GM18505 (cell line): ENCODE measurements around the gene SPAG17.

ENCODE experiments used
- ATAC-seq: cut with Tn5 transposase; IDR thresholded peaks from one replicate; pipeline ENCODE4 v1.9.1; 2021; ENCODE audit not compliant: unreplicated experiment
- POLR2A ChIP-seq: IDR thresholded peaks from 4 replicates; pipeline ENCODE4 v1.6.1; 2011; ENCODE audit warnings: borderline replicate concordance; ENCODE audit not compliant: insufficient read depth, insufficient read length; ENCODE audit errors: extremely low read depth

Gene SPAG17

DNA sequence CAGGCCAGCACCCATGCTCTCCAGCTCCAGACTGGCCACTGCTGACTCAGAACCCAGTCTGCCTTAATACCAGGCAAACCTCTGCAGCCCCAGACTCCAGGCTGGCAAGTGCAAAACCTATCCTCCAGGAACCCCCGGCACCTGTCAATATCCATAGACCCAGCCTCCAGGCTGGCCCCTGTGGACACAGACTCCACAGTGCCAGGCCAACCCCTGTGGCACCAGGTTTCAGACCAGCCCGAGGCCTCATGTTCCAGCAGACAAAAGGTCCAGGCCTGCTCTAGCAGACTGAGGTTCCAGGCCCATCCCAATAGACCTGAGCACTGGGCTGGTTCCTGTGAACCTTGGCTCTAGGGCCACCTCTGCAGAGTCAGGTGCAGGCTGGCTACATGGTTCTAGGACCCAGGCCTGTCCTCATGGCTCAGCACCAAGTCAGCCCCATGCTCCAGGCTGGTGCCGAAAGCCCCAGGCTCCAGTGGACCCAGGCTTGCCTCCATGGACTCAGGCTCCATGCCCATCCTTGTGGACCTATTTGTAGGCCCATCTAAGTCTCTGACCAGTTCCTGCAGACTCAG, 137.3 kb downstream of the SPAG17 start:
- no peak for ATAC-seq

DNA sequence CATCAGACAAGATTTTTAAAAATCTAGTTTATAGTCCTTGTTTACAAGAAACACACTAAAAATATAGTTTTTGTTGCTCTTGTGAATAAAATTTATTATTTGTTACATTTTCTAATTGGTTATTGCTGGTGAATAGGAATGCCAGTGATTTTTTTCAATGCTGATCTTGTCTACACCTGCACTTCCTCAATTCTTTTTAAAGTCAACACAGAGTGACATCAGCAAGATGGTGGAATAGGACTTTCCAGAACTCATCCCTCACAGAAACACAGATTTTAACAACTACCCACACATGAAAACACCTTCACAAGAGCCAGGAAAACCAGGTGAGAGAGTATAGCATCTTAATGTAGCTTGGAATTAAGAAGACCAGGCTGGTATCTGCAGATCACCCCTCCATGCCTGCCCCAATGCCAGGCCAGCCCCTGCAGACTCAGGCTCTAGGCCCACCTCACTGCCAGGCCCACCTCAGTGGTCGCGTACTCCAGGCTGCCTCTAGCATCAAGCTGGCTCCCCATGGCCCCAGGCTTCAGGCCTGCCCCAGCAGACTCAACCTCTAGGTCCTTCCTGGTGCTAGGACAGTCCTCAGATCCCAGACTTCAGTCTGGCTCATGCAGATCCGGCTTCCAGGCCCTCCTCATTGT, 137.9 kb downstream of the SPAG17 start:
- TF ChIP-seq POLR2A, result no peak
- no peak for ATAC-seq

More for the DNA sequence above, 137.3 kb downstream of the SPAG17 start:
- no peak for TF ChIP-seq POLR2A

GRCh38 chr1:118043624-118044023, 141.4 kb downstream of the SPAG17 start:
- ATAC-seq, result no peak
- no peak for TF ChIP-seq POLR2A

GRCh38 chr1:118042501-118042900, 142.5 kb downstream of the SPAG17 start:
- no peak for ATAC-seq
- TF ChIP-seq POLR2A, result no peak

GRCh38 chr1:118039170-118039569, 145.9 kb downstream of the SPAG17 start:
- TF ChIP-seq POLR2A, result no peak
- no peak for ATAC-seq

DNA sequence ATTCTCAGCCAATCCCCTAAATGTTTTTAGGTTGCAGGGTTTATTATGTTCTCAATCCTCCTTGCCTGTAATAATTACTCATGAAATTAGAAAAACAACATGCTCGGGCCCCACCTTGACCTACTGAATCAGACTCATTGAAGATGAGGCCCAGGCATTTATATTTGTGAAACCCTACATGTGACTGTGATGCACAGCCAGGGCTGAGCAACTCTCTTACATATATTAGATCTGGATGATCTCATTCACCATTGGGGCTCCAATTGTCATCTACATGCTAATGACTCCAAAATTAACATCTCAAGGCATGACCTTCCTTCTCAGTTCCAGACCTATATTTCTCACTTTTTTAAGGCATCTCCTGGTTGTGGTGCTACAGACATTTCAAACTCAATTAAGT, 152.1 kb downstream of the SPAG17 start:
- no peak for ATAC-seq
- no peak for TF ChIP-seq POLR2A

DNA sequence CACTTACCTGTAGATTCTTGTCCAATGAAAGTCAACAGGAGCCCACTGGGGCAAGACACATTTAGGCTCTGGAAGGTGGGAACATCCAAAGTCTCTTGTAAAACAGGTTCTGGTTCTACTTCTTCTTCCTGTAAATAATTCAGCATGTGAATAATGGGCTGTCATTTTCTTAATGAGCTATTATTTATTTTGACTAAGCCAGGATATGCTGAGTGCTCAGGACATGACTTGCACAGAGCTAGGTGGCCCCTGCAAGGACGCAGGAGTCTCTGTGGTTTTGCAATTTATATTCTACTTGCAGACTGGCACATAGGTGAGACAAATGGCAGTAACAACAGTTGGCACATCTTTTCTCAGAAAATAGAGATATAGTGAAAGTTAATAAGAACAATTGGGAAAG, 156.8 kb downstream of the SPAG17 start:
- TF ChIP-seq POLR2A, result no peak
- no peak for ATAC-seq

GRCh38 chr1:118023199-118023598, 161.8 kb downstream of the SPAG17 start:
- TF ChIP-seq POLR2A, result no peak
- no peak for ATAC-seq

DNA sequence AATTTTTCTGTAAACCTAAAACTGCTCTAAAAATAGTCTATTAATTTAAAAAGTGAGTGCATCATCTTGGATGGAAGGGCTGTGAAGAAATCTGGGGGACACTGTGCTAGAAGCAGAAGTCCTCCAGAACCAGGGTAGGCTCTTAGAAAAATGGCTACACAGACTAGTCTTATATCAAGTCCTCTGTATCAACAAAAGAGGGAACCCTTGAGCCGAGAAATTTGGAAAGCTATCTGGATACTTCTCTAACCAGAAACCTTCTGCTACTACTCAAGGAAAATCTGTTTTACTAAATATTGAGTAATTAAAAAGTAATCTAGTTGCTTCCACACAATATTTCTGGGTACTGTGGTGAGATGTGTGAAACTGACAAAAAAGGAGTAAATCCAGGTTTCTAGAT, 163.4 kb downstream of the SPAG17 start:
- ATAC-seq, result no peak
- TF ChIP-seq POLR2A, result no peak

DNA sequence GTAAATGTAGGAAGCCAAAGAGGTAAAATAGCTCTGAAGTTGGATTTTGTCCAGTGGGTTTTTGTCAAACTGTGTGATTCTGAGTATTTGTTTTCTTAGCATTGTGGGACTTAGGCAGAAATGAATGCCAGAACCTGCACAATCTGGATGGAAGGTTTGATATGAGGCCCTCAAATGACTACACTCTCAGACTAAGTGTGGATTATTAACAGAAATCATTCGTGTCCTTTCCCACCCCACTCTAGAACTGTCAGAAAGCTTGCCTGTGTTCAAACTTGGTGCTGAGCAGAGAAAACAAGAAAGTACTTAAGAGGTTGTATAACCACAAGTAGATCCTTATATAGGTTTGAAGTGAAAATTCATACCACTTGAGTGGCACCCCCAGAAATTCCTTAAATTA, 167.0 kb downstream of the SPAG17 start:
- ATAC-seq, result no peak
- TF ChIP-seq POLR2A, result no peak

GRCh38 chr1:118013938-118014337, 171.1 kb downstream of the SPAG17 start:
- TF ChIP-seq POLR2A, result no peak
- ATAC-seq, result no peak

DNA sequence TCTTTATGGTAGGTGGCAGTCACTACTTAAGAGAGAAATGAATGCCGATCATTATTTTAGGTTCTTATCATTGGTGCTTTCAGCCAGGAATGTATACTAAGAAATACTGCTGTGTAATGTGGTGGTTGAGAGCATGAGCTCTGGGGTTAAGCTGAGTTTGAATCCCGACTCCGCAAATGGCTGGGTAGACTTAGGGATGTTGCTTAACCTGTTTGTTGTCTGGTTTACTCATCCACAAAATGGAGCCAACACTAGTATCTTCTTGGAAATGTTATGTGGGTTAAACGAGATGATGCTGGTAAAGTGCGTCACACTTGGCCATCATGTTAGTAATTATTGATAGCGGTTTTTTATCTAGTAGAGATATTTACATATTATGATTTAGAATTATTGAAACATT, 171.7 kb downstream of the SPAG17 start:
- no peak for ATAC-seq
- no peak for TF ChIP-seq POLR2A

- ATAC-seq, result no peak
These were observed 172.4 kb downstream of the SPAG17 start for GRCh38 chr1:118012515-118013124.

DNA sequence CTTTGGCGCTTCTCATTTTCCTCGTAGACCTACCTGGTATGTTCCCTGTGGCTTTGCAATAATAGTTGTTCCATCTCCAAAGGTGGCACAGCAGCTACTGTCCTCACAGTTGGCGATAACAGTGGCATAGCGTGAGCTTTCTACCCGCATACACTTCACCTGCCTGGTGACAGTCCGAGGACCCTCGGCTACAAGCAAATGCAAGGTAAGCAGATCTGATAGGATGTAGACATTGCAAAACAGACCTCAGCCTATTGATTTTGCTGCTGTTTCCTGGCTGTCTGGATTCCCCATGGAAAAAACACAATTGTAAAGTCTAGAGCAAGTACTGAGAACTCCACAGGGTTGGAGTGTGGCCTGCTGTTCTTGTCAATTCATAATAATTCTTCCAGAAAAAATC, 177.0 kb downstream of the SPAG17 start:
- no peak for ATAC-seq
- no peak for TF ChIP-seq POLR2A

More at GRCh38 chr1:118012515-118013124, 172.4 kb downstream of the SPAG17 start:
- TF ChIP-seq POLR2A, result no peak
